Measurements from ENCODE around the gene PTRH1.

Gene PTRH1

DNA sequence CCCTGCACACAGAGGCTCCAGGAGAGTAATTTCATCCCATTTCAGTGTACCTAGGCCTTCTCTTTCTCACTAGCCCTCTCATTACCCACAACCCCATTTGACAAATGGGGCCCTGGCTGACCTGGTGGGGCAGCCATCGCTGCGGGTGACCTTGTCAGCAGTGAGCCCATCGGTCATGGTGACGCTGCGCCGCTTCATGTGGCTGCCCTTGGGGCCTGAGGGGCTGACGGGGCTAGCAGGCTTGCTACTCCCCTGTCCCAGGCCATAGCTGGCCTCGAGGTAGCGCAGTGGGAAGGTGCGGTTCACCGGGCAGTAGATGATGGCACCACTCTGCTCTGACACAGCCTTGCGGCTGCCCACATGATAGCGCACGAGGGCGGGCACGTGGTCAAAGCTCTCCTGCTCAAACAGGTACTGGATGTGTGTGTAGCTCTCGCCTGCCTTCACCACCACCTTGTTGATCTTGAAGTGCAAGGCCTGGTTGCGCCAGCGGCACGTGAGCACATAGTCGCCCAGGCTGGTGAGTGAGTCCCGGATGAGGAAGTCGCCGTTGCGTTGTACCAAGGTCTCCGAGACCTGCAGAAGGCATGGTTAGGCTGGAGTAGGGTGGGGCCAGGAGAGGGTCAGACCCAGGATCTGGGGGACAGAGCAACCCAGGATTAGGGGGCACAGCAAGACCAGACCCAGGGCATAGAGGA lies 33.8 kb upstream of the PTRH1 start:
- Histone ChIP-seq H3K36me3 (ENCODE audit: insufficient read depth, low read length) (peaks cover 12% of the 10 kb centered on the region), H3K79me2 (ENCODE audit: insufficient read depth, low read length) (no peaks in the 10 kb centered on the region), H2AFZ (ENCODE audit: low read length) (no peak overlapping the region), H3K9me3 (ENCODE audit: low read length) (no peaks in the 10 kb centered on the region), H3K4me1 (ENCODE audit: insufficient read depth, low read length, severe bottlenecking) (no peaks in the 10 kb centered on the region), H3K4me2 (ENCODE audit: low read length) (no peak overlapping the region), H3K4me3 (ENCODE audit: low read depth, low read length, poor library complexity, severe bottlenecking) (no peak overlapping the region), H3F3A (ENCODE audit: insufficient read depth, low read length) (no peaks in the 10 kb centered on the region), H3K27ac (ENCODE audit: low read depth, low read length, poor library complexity, severe bottlenecking) (no peak overlapping the region), H4K20me1 (ENCODE audit: insufficient read depth, low read length) (no peaks in the 10 kb centered on the region), H3K9me2 (ENCODE audit: low read depth, low read length) (no peaks in the 10 kb centered on the region), H3K27me3 (ENCODE audit: insufficient read depth, low read length) (no peaks in the 10 kb centered on the region), H3K9ac (ENCODE audit: low read length) (no peak overlapping the region)
- TF ChIP-seq EZH2 (IDR thresholded peaks at IDR 0.05; ENCODE audit: borderline replicate concordance, low read length): no peak
- TF ChIP-seq, protein P1, sequence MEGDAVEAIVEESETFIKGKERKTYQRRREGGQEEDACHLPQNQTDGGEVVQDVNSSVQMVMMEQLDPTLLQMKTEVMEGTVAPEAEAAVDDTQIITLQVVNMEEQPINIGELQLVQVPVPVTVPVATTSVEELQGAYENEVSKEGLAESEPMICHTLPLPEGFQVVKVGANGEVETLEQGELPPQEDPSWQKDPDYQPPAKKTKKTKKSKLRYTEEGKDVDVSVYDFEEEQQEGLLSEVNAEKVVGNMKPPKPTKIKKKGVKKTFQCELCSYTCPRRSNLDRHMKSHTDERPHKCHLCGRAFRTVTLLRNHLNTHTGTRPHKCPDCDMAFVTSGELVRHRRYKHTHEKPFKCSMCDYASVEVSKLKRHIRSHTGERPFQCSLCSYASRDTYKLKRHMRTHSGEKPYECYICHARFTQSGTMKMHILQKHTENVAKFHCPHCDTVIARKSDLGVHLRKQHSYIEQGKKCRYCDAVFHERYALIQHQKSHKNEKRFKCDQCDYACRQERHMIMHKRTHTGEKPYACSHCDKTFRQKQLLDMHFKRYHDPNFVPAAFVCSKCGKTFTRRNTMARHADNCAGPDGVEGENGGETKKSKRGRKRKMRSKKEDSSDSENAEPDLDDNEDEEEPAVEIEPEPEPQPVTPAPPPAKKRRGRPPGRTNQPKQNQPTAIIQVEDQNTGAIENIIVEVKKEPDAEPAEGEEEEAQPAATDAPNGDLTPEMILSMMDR (IDR thresholded peaks at IDR 0.05; ENCODE audit: low read length): no peak

DNA sequence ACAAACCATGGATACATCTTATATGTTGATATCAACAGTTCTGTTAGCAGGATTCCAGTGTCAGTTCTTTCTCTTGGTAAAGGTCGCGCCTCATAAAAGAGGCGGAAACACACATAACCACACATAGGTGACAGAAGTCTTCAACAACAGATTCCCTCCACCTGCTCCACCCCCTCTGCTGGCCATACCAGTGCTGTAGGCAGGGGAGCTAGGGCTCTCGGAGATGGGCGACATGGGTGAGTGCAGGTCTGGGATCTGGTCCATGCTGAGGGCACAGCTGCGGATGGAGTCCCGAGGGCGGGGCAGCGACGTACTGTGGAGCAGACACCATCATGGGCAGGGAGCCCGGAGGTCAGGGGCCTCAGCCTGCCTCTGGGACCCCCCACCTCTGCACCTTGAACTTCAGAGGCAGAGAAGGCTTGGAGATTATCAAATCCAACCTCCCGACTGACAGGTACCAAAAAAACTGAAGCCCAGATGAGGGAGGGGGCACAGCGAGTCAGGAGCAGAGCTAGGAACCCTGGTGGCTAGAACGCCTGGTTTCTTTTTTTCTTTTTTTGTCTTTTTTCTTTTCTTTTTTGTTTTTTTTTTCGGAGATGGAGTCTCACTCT lies 31.6 kb upstream of the PTRH1 start:
- Histone ChIP-seq H3K9me2 (ENCODE audit: low read depth, low read length) (no peaks in the 10 kb centered on the region), H3K4me1 (ENCODE audit: insufficient read depth, low read length, severe bottlenecking) (no peaks in the 10 kb centered on the region), H3K36me3 (ENCODE audit: insufficient read depth, low read length) (peaks cover 12% of the 10 kb centered on the region), H3K4me2 (ENCODE audit: low read length) (no peak overlapping the region), H3K4me3 (ENCODE audit: low read depth, low read length, poor library complexity, severe bottlenecking) (no peak overlapping the region), H3F3A (ENCODE audit: insufficient read depth, low read length) (no peaks in the 10 kb centered on the region), H3K9ac (ENCODE audit: low read length) (no peak overlapping the region), H3K27me3 (ENCODE audit: insufficient read depth, low read length) (no peaks in the 10 kb centered on the region), H3K9me3 (ENCODE audit: low read length) (no peaks in the 10 kb centered on the region), H4K20me1 (ENCODE audit: insufficient read depth, low read length) (no peaks in the 10 kb centered on the region), H3K79me2 (ENCODE audit: insufficient read depth, low read length) (no peaks in the 10 kb centered on the region), H2AFZ (ENCODE audit: low read length) (no peak overlapping the region), H3K27ac (ENCODE audit: low read depth, low read length, poor library complexity, severe bottlenecking) (no peak overlapping the region)
- TF ChIP-seq EZH2 (IDR thresholded peaks at IDR 0.05; ENCODE audit: borderline replicate concordance, low read length): no peak
- TF ChIP-seq, protein P1 (IDR thresholded peaks at IDR 0.05; ENCODE audit: low read length): no peak

DNA sequence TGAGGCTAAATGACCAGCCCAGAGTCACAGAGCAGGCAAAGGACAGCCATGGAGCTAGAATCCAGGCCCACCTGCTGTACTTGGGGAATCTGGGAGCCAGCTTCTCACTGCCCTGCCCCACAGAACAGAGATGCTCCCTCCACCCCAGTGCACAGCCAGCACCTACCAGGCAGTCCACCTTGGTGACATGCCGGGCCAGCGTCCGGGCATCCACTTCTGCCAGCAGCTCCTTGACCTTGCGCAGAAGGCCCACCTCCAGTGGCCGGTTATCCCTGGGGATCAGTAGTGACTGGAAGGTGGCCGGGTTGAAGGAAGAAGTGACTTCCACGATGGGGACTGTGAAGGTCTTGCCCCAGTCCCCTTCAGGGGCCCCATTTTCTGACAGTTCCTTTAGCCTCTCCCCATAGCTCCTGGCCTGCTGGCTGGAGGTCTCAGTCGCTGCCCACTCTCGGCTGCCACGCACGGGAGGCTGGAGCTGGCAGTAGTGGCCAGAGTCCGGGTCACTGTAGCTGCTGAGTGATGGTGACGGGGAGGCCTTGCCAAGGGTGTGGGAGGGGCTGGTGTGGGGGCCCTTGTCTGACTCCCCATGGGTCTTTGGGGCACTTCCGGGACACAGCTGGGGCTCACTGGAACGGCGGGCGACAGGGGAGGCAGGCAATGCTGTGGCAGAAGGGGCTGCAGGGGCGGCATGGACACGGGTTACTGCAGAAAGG lies 29.1 kb upstream of the PTRH1 start:
- TF ChIP-seq EZH2 (IDR thresholded peaks at IDR 0.05; ENCODE audit: borderline replicate concordance, low read length): no peak
- TF ChIP-seq, protein P1 (IDR thresholded peaks at IDR 0.05; ENCODE audit: low read length): no peak

More for the DNA sequence above, 29.1 kb upstream of the PTRH1 start:
- H3K9me2 ChIP-seq (ENCODE audit: low read depth, low read length): no peaks in the 10 kb centered on the region
- H3K9me3 ChIP-seq (ENCODE audit: low read length): no peaks in the 10 kb centered on the region
- H3K79me2 ChIP-seq (ENCODE audit: insufficient read depth, low read length): no peaks in the 10 kb centered on the region
- H3F3A ChIP-seq (ENCODE audit: insufficient read depth, low read length): no peaks in the 10 kb centered on the region
- H3K4me1 ChIP-seq (ENCODE audit: insufficient read depth, low read length, severe bottlenecking): peaks cover 6% of the 10 kb centered on the region
- H3K4me3 ChIP-seq (ENCODE audit: low read depth, low read length, poor library complexity, severe bottlenecking): no peak overlapping the region
- no peak overlapping the region for H3K9ac ChIP-seq (ENCODE audit: low read length)
- H2AFZ ChIP-seq (ENCODE audit: low read length): no peak overlapping the region
- no peaks in the 10 kb centered on the region for H4K20me1 ChIP-seq (ENCODE audit: insufficient read depth, low read length)
- peaks cover 13% of the 10 kb centered on the region for H3K36me3 ChIP-seq (ENCODE audit: insufficient read depth, low read length)
- H3K27me3 ChIP-seq (ENCODE audit: insufficient read depth, low read length): no peaks in the 10 kb centered on the region
- no peak overlapping the region for H3K27ac ChIP-seq (ENCODE audit: low read depth, low read length, poor library complexity, severe bottlenecking)
- no peak overlapping the region for H3K4me2 ChIP-seq (ENCODE audit: low read length)

Measured in OCI-LY1 (cell line).